IPS DF 19.7 (cell line): ENCODE data around the gene MINAR1.

Experiments
- DNase-seq: peaks from one replicate; pipeline ENCODE4 v3.0.0-alpha.2; 2013; ENCODE audit warnings: low read depth, low spot score

The MINAR1 gene

DNA sequence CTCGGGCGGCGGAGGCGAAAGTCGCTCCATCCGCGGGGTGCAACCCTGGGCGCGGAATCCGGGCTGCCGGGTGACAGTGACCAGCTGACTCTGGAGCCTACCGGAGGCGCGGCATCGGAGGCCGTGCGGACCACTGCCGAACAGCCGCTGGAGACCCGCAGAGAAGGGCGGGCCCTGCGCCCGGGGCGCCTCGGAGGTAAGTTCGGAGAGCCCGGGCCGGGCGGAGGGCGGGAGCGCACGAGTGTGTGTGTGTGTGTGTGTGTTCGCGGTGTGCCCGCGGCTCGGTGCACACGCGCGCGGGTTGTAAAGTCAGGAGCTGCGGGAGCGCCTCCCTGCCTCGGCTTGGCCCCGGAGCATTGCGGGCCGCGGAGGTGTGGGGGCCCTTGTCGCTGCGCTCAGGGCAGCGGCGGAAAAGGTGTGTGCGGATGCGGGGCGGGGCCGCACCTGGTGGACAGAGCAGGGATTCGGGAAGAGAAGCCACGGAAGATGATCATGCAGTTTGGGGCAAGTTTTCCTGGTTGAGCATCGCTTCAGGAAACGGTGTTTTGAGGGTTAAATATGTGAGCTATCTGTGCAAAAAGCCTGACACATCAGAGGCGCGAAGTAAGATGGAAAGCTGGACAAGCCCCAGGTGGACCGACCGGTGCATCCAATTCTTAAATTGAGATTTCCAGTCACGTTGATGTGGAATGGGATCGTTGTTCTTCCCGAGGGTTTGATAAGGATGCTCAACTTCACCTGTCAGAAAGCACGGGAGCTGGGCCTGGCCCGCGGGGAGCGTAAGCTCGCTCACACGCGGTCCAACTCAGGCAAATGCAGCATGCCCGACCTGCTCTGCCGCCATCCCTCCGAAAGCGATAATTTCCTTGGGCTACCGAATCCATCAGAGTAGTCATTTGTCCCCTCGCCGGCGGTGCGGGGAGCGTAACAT, 474 bp downstream of the MINAR1 start:
- no peak for DNase-seq

DNA sequence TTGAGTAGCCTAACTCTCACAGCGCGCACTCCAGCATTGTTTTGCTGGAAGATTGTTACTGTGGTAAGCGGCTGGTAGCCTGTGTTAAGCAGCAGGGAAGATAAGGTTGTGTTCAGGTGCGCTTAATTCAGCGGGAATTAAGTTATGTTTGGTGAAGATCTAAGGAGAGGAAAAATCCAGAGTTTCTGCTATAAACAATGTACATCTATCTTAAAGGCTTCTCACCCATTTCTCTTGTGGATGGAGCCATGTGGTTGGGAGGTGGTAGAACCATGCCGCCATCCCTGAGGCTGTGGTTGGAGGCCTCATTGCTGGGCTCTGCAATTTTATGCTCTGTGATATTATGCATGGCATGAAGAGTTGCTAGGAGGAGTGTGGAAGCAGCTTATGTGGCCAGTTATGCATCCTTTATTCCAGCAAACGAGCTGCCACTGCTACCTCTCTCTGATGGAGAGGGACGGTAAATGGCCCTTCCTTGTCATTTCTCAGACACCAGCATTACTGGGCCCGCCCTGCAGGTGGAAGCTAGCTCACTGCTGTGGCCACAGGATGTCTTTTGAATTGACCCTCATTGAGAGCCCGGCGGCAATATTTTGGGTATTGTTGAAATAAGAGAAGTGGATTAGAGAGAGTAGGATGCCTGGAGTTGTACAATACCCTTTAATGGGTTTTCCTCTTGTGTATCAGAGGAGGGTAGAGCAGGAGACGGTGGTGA, 1.3 kb downstream of the MINAR1 start:
- no peak for DNase-seq

DNA sequence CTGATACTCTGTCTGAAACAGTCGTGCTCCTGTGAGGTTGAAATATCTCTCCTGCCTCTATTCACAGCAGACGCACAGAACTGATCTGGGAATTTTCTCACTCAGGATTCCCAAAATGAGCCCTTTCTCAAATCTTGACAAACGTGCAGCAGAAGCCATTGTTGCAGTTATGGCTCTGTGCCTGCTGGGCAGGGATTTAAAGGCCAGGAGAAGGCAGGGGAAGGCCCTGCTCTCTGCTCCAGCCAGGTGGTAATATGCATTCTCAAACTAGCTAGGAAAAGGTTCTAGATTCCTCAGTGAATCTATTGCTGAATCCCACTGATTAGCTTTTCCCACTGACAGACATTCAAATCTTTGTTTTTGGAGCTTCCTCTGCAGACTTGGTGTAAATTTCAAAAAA, 2.2 kb downstream of the MINAR1 start:
- DNase-seq = no peak

DNA sequence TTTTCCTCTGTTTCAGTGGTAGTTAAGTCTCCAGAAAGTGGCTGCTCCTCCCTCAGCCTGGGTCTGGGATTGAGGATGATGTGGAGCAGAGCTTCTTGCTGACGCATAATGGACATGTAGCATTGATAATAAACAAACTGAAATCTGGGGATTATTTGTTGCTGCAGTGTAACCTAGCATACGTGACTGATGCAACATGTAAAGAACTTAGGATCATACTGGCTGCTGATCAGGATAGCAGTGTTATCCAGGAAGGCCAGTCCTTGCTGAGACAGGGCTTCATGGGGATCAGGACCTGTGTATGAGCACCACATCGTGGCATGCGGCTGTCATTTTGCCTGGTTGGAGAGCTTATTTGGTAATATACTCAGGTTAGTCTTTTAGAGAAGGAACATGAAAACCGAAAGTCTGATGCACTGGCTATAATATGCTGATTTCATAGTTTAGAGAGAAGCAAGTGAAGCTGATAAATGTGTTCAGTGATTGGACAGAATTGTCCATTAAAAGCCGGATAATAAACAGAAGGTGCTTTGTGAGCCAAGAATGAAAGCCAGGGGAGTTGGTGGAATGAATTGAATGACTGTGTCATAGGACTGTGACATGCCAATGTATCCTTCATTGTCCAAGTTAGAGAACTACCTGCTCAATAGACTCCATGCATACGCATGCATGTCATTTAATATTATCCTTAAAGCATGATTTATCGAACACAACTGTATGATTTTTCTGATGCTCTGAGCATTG, 4.1 kb downstream of the MINAR1 start:
- no peak for DNase-seq

DNA sequence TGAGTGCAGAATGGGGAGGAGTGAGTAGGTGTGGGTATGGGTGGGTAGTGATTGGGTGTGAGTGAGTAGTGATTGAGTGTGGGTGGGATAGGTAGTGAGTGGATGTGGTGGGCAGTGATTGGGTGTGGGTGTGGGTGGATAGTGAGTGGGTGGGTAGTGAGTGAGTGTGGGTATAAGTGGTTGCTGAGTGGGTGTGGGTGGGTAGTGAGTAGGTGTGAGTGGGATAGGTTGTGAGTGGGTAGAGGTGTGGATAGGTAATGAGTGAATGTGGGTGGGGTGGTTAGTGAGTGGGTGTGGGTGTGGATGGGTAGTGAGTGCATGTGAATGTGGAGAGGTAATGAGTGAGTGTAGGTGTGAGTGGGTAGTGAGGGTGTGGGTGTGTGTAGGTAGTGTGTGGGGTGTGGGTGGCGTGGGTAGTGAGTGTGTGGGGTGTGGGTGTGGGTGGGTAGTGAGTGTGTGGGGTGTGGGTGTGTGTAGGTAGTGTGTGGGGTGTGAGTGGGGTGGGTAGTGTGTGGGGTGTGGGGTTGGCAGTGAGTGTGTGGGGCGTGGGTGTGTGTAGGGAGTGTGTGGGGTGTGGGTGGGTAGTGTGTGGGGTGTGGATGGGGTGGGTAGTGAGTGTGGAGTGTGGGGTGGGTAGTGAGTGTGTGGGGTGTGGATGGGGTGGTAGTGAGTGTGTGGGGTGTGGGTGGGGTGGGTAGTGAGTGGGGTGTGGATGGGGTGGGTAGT, 5.3 kb downstream of the MINAR1 start:
- no peak for DNase-seq

DNA sequence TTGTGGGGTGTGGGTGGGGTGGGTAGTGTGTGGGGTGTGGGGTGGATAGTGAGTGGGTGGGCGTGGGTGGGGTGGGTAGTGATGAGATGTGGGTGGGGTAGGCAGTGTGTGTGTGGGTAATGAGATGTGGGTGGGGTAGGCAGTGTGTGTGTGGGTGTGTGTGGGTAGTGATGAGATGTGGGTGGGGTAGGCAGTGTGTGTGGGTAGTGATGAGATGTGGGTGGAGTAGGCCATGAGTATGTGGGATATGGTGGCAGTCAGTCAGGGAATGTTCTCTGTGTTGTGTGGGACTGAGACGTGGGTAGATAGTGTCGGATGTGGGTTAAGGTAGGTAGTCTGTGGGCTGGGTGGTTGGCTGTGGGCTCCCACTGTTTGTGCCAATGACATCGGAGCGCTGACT, 7.1 kb downstream of the MINAR1 start:
- no peak for DNase-seq

DNA sequence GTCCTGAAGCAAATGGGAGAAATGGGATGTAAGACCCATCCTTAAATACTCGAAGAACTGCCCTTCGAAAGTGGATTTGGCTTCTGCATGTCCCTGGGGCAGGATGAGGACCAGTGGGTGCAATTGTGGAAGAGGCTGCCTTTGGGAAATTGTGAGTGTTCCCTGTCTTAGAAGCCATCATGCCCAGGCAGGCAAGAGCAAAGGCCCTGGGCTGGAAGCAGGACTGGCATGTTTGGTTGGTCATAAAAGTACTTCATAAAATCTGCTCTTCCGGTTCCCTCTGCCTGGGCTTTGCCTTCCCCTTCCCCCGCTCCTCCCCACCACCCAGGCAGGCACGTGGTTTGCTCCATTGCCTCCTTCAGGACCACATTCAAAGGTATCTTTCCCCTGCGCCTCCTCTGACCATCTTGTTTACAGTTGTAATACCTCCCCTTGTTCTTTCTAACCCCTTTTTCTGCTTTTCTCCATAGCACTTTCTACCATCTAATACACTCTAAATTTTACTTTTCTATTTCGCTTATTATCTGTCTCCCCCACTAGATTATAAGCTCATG, 8.3 kb downstream of the MINAR1 start:
- DNase-seq = no peak

DNA sequence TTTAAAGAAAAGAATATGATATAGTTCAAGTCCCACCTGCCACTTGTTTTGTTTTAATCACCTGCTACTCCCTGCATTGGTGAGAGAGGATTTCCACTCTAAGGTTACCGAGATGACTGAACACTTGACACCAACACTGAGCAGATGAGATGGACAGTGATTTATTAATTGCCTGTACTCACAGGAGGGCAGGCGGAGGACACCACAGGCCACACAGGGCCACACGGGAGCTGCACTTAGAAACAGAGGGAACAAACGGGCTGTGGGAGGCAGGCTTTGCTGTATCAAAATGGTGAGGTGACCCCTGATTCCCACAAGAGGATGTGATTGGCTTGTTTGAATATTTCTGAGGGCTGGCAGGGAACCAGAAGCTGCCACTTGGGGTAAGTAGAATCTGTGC, 10.8 kb downstream of the MINAR1 start:
- DNase-seq = no peak

DNA sequence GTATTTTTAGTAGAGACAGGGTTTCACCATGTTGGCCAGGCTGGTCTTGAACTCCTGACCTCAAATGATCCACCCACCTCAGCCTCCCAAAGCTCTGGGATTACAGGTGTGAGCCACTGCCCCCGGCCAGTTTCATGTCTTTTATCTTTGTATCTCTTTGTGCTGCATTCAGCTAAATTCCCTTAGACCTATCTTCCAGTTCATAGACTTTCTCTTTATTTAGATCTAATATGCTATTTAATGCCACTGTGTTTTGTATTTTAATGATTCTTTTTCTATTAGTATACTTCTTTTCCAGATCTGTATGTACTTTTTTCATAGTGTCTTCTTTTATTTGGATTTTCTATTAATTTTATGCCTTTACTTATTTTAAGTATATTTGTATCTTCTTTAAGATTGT, 14.9 kb downstream of the MINAR1 start:
- no peak for DNase-seq

DNA sequence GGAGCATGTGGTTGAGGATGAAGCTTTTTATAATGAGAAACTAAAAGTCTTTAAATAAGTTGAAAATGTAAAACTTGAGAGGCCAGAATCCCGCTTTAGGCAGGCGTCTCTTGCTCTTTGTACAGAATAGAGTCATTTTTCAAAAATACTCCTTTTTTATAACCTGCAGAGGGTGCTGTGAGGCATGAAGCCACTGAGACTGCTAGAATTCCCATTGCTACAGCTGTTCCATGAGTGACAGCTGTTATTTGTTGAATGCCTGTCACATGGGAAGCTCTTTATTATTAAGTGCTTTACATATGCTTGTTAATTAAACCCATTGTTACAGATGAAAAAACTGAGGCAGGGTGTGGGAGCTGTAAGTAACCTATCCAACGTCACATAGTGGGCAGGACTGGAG, 18.5 kb downstream of the MINAR1 start:
- DNase-seq = no peak

DNA sequence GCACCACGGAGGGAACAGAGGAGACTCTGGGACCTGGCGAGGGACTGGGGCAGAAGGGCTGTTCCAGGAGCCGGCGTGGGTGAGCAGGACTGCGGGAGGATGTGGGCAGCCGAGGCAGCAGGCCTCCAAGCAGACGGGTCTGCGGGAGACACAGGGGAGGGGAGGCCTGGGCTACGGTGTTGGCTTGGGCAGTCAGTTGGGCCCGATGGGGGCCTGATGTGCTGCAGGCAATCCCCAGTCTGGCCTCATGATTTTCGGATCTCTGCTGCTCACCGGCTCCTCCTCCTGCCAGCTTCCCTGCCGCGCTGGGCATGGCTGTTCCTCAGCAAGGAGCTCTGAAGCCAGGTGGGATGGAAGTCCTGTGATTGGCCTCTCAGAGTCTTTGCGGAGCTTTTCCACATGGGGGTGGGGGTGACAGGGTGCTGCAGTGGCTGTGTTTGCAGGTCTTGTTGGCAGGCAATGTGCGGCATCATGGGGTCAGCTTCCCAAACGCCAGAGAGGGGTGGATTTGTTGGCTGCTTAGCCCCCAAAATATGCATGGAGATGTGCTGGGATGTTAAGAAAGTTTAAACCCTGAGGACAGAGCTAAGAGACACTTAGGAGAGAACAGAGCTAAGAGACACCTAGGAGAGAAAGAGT, 19.3 kb downstream of the MINAR1 start:
- no peak for DNase-seq

DNA sequence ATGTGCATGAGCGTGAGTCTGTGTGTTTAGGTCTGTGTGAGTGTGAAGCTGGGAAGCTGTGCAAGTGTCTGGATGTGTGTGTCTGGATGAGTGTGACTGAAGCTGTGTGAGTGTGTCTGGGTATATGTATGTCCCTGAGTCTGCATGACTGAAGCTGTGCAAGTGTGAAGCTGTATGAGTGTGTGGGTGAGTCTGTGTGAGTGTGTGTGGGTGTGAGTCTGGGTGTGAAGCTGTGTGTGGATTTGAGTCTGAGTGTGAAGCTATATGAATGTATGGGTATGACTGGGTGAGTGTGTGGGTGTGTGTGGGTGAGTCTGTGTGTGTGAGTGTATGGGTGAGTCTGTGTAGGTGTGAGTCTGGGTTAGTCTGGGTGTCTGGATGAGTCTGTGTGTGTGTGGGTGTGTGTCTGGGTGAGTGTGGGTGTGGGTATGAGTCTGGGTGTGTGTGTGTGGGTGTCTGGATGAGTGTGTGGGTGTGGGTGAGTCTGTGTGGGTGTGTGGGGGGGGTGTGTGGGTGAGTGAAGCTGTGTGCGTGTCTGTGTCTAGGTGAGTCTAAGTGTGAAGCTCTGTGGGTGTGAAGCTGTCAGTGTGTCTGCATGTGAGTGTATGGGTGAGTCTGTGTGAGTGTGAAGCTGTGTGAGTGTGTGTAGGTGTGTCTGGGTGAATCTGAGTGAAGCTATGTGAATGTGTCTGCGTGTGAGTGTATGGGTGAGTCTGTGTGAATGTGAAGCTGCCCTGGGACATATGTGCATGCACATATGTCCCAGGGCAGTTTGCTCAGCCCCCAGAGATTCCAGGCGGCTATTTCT, 20.3 kb downstream of the MINAR1 start:
- DNase-seq = no peak

DNA sequence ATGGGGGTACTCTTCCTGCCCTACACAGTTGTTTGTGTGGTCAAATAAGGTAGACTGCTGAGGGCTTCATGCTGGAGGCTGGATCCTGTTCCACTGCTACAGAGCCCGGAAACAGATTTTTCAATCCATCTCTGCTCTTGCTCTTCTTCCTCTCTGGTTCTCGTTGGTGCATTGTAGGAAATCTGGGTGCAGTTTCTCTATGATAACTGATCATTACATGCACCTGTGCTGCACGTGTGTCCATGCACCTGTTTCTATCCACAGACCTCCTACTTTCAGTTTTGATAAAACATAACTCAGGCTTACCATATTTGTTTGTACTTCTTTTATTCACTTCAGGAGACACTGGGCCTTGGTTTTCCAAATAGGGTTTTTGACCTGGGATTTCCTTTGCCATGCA, 21.3 kb downstream of the MINAR1 start:
- no peak for DNase-seq

DNA sequence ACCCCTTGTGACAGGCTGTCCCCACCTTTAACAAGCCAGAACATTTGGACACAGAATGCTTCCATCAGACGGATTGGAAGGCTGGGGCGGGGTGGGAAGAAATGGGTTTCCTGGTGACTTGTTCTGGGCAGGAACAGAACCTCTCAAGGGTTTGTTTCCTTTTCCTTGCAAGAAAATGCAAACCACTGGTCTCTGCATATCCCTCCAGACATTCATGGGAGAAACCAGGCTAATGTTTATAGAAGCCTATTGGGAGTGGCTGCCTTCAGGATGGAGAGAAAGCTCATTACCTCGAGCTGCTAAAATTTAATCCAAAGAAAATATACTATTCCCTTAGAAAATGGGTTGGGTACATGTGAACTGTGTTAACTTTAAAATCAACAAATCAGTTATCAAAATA, 21.9 kb downstream of the MINAR1 start:
- DNase-seq = no peak

DNA sequence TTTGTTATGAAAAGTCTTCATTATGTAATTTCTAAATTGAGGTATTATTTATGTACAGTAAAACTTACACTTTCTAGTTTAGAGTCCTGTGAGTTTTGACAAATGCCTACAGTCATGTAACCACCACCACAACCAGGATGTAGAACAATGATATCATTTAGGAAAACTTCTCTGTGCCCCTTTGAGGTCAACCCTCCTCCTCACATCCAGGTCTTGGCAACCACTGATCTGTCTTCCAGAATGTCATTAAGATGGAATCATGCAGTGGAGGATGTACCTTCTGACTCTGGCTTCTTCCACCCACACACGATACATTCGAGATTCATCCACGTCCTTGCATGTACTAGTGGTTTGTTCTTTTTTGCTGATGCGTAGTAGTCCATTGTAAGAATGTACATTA, 23.2 kb downstream of the MINAR1 start:
- DNase-seq = no peak

DNA sequence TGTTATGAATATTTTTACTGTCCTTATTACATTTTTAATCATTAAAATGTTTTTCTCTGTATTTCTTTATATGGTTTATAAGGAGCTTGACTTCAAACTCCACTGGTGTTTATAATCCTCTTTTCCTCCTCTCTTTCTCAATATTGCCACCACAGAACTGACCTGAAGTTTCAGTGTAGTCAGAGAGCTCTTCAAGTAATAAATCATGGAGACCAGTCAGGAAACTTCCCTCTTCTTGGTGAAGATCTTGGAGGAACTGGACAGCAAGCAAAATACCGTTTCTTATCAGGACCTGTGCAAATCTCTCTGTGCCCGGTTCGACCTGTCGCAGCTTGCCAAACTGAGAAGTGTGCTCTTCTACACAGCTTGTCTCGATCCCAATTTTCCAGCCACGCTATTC, 23.8 kb downstream of the MINAR1 start:
- no peak for DNase-seq

DNA sequence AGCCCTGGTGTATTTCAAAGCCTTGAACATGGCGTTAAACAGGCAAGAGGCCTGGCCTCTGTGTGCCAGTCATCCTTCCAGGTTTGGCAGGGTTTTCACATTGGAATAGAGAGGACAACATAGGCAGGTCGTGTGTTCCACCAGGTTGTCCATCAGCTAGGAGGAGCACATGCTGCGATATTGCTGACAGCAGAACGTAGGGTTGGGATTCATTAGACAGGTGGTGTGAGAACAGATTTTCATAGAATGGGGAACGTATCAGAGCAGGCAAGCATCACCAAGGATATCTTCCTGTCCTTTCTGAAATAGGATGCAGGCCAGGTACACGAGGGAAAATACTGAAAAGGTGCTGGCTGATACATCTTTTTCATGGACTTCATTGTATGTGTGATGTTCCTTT, 26.4 kb downstream of the MINAR1 start:
- DNase-seq = no peak

DNA sequence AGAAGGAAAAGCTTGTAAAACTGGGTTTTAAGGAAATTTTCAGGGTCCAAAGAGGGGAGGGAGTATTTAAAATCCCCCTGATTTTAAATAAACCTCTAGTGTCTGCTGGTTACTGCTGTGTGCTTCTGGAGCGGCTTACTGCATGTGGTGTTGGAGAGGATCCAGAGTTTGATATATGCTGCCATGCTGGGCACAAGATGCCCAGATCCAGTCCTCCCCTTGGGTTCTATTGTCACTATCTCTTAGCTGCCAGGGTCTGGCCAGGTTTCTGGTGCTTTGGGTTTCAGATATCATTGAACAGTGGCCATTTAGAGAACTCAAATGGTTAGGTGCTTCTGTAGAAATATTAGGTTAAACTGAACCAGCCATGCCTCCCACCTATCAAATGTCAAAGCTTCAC, 27.5 kb downstream of the MINAR1 start:
- no peak for DNase-seq

DNA sequence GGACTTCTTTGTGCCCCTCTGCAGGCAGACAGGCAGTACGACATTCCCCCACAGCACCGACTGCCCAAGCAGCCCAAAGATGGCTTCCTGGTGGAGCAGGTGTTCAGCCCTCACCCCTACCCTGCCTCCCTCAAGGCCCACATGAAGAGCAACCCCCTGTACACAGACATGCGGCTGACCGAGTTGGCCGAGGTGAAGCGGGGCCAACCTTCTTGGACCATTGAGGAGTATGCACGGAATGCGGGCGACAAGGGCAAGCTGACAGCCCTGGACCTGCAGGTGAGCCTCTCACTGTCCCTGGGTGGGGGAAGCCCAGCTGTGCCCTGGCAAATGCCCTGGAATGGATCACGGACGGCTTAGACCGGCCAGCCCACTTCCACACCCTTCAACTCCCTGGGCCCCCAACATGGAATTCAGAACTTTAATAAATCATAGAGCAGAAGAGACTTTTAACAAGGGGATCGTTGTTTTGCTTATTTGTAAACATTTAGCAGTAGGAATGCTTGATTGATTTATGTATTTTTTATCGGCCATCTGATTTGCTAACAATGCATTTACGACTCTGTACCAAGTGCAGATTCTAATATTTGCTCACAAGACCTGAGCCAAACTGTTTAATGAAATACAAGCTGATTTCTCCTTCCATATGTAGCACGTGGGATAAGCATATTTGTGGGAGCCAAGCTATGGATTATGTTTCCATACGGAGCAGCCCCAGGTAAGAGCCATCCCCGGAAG, 31.1 kb downstream of the MINAR1 start:
- DNase-seq = no peak
